ENCODE results near the gene CXCR6.
A peak's percentile ranks its signal among the peaks of the same experiment; 100 is the strongest.

CXCR6 gene

DNA sequence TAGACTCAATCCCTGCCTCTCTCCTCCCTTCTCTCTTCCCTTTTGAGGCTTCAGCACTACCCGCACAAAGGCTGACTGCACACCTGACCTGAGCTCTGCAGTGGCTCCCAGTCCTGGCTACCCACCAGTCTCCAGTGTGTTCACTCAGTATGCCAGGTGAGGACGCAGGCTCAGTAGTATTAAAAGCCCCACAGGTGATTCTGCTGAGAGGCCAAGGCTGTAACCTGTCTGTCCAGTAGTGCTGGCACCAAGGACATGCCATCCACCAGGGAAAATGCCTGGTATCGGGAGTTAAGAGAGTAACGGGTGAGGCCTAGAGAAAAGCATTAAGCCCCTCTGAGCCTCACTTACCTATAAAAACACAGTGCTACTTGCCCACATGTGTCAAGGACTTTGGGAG is 31.4 kb downstream of the CXCR6 start:
- Mint-ChIP-seq H3K36me3 (peaks cover 81% of the 10 kb centered on the region), H3K4me3 (no peak overlapping the region), H3K27ac (no peak overlapping the region), H3K9me3 (no peaks in the 10 kb centered on the region), H3K4me1 (peaks cover 80% of the 10 kb centered on the region), H3K27me3 (no peaks in the 10 kb centered on the region)
- no peak for DNase-seq
- CTCF ChIA-PET, result interaction anchor here (1.3 to 2.4 kb wide), 2 partner anchors 24 to 31 kb away, joined by 3 to 7 read pairs; partner anchors contain the start of gene CXCR6

DNA sequence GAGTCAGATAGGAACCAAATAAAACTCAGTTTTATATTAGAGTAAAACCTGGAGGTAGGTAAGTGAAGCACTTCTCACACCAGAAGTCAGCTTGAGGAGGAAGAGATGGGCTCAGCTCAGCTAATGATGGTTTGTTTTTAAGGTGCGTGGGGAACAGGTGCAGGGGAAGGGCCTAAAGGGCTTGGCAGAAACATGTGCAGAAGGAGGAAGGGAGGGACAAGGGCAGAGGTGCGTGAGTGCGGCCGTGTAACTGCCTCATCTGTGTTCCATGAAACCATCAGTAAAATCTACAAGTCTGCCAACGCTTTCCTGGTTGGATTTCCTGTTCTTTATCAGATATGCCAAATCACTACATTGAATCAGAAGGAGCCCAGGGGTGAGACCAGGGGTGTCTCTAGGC is 32.4 kb downstream of the CXCR6 start:
- H3K27ac Mint-ChIP-seq, result peak overlapping the region; percentile 90
- peaks cover 88% of the 10 kb centered on the region for H3K4me1 Mint-ChIP-seq
- no peak for DNase-seq
- no peak overlapping the region for H3K4me3 Mint-ChIP-seq
- H3K27me3 Mint-ChIP-seq, result no peaks in the 10 kb centered on the region
- H3K36me3 Mint-ChIP-seq, result peaks cover 82% of the 10 kb centered on the region
- CTCF ChIA-PET, result interaction anchor here (1.2 to 2.4 kb wide), 4 partner anchors 13 to 403 kb away, joined by 3 to 8 read pairs (median 6); no protein-coding TSS in a partner anchor
- H3K9me3 Mint-ChIP-seq, result no peaks in the 10 kb centered on the region

DNA sequence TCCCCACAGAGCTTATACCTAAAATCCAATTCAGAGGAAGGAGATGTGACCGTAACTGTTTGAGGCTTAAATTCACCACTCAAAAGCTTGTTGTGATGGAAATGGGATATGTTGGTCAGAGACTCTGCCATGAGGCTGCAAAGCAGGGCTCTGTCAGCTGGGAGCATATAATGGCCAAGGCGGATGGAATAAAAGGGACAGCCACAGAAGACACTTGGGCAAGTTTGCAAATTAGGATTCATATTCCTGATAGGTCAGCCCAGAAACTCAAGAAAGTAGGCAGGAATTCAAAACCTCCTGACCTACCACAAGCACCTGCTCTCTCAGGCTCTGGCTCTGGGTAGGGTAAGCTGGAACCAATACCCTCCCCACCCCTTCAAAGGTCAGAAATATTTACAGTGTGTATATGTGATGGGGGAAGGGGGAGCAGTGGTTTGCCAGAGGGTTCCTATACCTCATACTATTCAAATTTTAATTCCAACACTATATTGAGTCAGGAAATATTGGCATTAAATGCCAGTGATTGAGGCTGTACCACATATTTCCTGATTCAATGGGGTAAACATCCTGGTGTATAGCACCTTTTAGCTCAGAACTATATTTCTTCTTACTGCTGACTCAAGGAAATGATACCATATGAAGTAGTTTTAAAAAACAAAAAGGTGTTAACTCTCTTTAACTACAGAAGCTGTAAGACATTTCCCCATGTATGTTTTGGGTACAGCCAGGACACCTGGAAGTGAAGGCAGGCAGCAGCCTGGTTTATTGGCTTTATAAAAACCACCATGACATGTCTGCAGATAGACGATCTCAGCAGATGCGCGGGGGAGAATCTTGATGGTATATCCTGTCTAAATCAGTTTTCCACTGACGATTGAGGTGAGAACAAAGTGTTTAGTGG is 33.2 kb downstream of the CXCR6 start:
- CTCF ChIA-PET, result interaction anchor here (1.2 to 2.4 kb wide), 4 partner anchors 14 to 402 kb away, joined by 3 to 8 read pairs (median 6); no protein-coding TSS in a partner anchor
- Mint-ChIP-seq H3K27me3 (no peaks in the 10 kb centered on the region), H3K9me3 (no peaks in the 10 kb centered on the region), H3K4me1 (peaks cover 90% of the 10 kb centered on the region), H3K27ac (peak overlapping the region; percentile 90), H3K4me3 (peak overlapping the region; percentile 11), H3K36me3 (peaks cover 82% of the 10 kb centered on the region)
- peak; percentile 47 for DNase-seq

DNA sequence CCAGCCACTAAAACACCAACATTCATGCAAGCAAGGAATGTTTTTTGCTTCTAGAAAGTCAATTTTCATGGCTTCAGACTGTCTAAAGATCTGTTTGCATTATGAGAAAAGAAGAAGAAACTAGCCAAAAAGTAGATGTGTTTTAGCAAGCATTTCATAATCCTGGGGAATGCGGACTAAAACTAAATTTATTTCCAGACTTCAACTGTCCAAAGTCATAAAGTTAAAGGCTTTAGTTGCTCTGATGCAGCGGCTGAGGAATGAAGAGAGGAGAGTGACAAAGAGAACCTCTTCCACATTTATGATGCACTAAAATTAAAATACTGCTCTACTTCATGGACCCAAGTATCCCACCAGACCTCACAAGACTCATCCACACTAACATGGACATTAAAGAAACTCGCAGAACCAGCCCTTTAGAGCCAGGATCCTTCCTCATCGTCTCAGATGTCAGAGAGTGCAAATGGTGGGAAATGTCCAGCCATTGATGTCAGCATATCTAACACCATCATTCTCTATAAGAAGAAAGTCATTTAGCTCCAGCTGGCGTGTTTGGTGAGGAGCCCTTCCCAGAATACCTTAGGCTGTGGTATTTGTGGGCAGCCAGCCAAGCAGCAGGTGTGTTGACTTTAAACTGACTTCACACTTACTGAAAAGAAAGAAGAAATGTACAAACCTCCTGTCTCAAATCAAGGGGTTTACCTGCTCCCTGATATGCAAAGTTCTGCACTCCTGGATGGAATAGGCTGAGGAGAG is 34.9 kb downstream of the CXCR6 start:
- H3K27ac Mint-ChIP-seq, result peak overlapping the region; percentile 93
- no peaks in the 10 kb centered on the region for H3K9me3 Mint-ChIP-seq
- CTCF ChIA-PET, result interaction anchor here (0.8 to 2.1 kb wide), 3 partner anchors 16 to 100 kb away, joined by 3 to 8 read pairs (median 3); no protein-coding TSS in a partner anchor
- peak; percentile 80 for DNase-seq
- no peaks in the 10 kb centered on the region for H3K27me3 Mint-ChIP-seq
- H3K4me3 Mint-ChIP-seq, result peak overlapping the region; percentile 32
- H3K36me3 Mint-ChIP-seq, result peaks cover 82% of the 10 kb centered on the region
- peaks cover 79% of the 10 kb centered on the region for H3K4me1 Mint-ChIP-seq

DNA sequence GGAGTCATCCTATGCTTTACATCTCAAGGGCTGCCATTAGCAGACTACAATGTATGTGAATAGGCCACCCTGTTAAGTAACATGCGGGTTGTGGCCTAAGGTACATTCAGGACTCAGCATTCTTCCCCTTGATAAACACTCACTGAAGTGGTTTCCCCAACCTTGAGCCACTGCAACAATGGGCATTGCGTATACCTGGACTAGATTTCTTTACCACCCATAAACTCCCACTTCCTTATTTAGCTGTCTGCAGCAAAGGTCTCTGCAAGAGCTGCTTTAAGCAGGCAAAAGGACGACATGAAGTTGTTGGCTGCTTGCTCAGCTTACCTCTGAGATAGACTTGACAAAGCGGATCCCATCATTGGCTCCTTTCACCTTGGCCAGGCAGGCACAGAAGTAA is 36.1 kb downstream of the CXCR6 start:
- peaks cover 85% of the 10 kb centered on the region for H3K36me3 Mint-ChIP-seq
- H3K9me3 Mint-ChIP-seq, result no peaks in the 10 kb centered on the region
- no peak for DNase-seq
- peak overlapping the region; percentile 72 for H3K27ac Mint-ChIP-seq
- H3K4me1 Mint-ChIP-seq, result peaks cover 72% of the 10 kb centered on the region
- H3K4me3 Mint-ChIP-seq, result no peak overlapping the region
- no peaks in the 10 kb centered on the region for H3K27me3 Mint-ChIP-seq
- CTCF ChIA-PET, result interaction anchor here (0.9 to 1.8 kb wide), 5 partner anchors 10 to 99 kb away, joined by 3 to 6 read pairs (median 4); partner anchors contain the start of gene CXCR6

DNA sequence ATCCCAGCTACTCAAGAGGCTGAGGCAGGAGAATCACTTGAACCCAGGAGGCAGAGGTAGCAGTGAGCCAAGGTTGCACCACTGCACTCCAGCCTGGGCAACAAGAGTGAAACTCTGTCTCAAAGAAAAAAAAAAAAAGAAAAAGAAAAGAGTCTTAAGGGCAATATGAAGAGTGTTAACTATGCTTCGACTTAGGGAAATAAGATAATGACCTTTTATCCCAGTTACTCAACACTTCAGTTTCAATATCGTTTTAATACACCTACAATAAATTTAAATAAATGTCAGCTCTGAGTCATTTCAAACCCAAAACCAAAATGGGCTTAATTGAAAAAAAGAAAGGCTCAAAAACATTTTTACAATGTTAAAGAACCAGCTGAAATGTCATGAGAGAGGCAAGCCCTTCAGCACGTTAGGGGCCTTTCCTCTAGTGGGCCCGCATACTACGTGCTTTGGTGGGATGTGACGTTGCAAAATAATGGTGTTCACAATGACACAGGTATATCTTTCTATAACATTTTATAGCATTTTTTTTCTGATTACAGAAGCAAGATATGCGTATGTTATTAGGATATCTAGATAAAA is 37.1 kb downstream of the CXCR6 start:
- H3K36me3 Mint-ChIP-seq, result peaks cover 85% of the 10 kb centered on the region
- peaks cover 62% of the 10 kb centered on the region for H3K4me1 Mint-ChIP-seq
- no peaks in the 10 kb centered on the region for H3K9me3 Mint-ChIP-seq
- CTCF ChIA-PET, result interaction anchor here (0.7 to 1.8 kb wide), 8 partner anchors 11 to 100 kb away, joined by 3 to 6 read pairs (median 4); partner anchors contain the start of gene CXCR6
- DNase-seq, result no peak
- no peak overlapping the region for H3K4me3 Mint-ChIP-seq
- no peaks in the 10 kb centered on the region for H3K27me3 Mint-ChIP-seq
- no peak overlapping the region for H3K27ac Mint-ChIP-seq

DNA sequence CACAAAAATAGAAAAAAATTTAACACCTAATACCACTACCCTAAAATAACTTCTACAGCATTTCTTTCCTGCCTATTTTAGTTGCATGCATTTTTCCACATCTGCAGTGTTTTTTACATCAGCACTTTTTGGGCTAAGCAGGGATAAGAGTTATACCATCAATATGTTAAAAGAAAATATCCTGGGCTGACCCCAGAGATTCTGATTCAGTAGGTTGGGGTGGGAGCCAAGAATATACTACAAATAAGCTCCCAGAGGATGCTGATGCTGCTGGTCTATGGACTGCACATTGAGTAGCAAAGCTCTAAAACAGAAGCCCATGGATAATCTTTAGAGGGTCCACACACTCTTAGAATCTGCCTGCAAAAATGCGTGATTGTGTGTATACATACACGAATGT is 37.6 kb downstream of the CXCR6 start:
- no peak for DNase-seq
- Mint-ChIP-seq H3K4me1 (peaks cover 57% of the 10 kb centered on the region), H3K36me3 (peaks cover 81% of the 10 kb centered on the region), H3K27ac (no peak overlapping the region), H3K4me3 (no peak overlapping the region), H3K9me3 (no peaks in the 10 kb centered on the region), H3K27me3 (no peaks in the 10 kb centered on the region)
- CTCF ChIA-PET, result interaction anchor here (0.7 to 1.8 kb wide), 6 partner anchors 12 to 99 kb away, joined by 3 to 6 read pairs (median 5); no protein-coding TSS in a partner anchor

DNA sequence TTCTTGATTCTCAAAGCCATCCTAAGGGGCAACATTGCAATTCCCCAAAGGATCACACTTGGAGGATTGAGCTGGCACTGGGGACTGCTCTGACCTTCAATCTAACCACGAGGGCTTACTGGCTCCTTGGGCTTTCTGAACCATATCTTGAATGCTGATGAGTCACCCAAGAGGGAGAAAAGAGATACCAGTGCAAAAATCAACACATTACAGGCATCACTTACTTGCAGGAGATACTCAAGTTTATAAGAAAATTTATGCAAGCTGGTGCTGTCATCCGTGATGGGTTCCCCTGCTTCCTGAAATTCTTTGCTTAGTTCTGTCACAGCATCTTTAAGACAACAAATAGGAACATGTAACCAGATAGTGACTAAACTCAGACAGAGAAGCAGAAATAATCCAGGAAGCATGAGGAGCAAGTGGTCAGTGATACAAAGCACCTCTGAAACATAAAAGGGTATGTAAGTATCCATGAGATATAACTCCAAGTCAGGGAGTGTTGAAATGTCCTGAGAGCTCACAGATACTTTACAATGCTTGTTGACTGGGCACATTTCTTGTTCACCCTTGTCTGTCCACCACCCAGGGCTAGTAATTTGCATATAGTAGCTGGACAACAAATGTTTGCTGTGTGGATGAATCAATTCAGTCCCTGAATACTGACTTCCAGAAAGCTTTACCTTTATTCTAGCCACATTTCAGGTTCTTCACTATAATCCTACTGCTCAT is 38.2 kb downstream of the CXCR6 start:
- Mint-ChIP-seq H3K36me3 (peaks cover 78% of the 10 kb centered on the region), H3K9me3 (no peaks in the 10 kb centered on the region), H3K27me3 (no peaks in the 10 kb centered on the region), H3K4me1 (peaks cover 53% of the 10 kb centered on the region), H3K4me3 (no peak overlapping the region), H3K27ac (no peak overlapping the region)
- CTCF ChIA-PET, result interaction anchor here (1.6 to 1.7 kb wide), 2 partner anchors 17 to 95 kb away, joined by 3 to 6 read pairs; no protein-coding TSS in a partner anchor
- no peak for DNase-seq

DNA sequence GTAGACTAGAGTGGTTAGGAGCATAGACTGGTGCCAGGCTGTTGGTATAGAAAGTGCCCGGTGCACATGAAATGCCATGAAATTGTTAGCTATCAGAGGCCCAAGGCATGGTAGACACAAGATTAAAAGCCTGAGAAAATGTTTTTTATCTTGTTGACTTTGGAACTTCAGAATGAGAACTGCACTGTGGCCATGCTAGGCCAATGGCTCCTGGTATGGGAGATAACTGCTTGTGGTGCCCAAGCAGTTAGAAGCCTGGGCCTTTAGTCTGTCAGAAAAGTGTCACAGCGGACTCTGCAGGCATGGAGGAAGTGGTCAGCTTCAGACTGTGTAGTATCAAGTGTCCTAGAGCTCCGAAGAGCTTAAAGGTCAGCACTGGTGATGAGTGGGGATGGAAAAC is 40.5 kb downstream of the CXCR6 start:
- Mint-ChIP-seq H3K27ac (no peak overlapping the region), H3K4me1 (peaks cover 41% of the 10 kb centered on the region), H3K27me3 (no peaks in the 10 kb centered on the region), H3K4me3 (no peak overlapping the region), H3K36me3 (peaks cover 75% of the 10 kb centered on the region), H3K9me3 (no peaks in the 10 kb centered on the region)
- CTCF ChIA-PET, result no interaction called here
- no peak for DNase-seq

DNA sequence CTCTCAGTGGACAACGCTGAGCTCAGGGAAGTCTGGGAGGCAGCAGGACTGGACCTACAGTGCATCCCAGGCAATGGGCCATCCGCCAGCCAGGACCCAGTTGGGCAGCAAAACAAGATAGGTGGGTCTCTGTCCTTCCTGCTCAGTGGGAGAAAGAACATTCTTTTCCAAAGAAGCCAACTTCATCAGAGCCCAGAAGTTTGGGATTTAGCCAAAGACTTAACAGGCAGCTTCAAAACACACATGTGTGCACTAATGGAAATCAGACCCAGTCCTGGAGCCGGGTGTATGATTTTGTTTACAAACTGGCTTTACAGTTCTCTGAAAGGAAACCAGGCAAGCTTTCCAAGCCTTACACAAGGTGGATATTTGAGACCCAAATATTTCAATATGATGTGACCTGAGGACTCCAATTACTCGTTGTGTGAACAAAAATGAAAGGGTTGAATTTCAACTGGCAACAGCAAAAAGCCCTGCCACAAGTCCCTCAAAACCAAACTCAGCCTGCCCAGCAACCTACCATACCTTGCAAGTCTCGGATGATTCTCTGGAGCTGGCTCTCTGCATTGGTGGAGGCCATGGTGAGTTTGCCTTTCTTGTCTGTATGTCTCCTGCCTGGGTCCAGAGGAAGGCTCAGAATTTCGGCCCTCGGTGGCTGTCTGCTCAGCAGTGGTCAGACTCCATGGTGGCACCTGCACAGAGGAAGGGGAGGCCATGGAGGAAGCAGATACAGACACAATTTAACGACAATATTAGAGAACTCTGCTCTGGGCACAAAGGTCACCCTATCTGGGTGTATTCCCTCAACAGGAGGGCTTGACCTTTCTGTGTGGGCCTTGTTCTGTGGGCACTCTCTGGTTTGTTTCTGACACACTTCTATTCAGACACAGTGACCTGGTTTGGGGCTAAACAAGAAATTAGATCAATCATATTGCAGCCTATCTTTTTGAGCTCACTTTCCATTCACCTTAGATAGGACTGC is 41.4 kb downstream of the CXCR6 start:
- CTCF ChIA-PET, result no interaction called here
- no peak for DNase-seq
- peaks cover 38% of the 10 kb centered on the region for H3K4me1 Mint-ChIP-seq

DNA sequence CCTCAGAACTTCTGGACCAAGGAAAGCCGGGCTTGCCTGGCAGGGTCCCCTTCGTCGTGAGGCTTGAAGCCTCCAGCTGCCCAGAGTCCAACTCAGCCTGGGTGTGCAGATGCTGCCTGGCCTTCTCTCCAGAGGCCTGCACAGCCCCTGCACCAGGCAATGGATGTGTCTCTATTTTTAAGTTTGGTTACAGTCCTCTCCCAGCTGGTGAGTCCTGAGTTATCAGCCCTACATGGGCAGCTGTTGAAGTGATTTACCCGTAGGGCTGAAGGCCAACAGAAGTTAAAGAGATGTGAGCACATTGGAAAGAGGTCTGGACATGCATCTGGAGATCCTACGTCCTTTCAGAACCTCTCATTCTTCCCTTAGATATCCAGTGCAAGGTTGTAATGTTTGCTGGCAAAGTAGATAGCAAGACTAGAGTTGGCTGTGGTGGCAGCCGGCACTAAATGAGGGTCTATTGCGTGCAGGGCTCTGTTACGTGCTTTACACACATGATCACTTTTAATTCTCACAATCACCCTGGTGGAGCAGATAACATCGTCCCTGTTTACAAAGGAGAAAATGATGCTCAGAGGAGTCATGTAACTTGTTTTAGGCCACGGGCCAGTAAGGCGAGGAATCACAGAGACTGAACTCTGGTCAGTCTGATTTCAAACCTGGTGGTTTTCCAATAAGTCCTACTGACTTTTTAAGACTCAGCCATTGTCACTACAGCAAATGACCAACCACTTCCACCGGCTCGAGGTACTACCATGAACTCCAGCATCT is 42.5 kb downstream of the CXCR6 start:
- no peak for DNase-seq
- CTCF ChIA-PET, result no interaction called here
- H3K27ac Mint-ChIP-seq, result no peak overlapping the region
- H3K36me3 Mint-ChIP-seq, result peaks cover 72% of the 10 kb centered on the region
- no peaks in the 10 kb centered on the region for H3K9me3 Mint-ChIP-seq
- no peak overlapping the region for H3K4me3 Mint-ChIP-seq
- H3K27me3 Mint-ChIP-seq, result no peaks in the 10 kb centered on the region
- H3K4me1 Mint-ChIP-seq, result peaks cover 34% of the 10 kb centered on the region

More for the DNA sequence above, 41.4 kb downstream of the CXCR6 start:
- Mint-ChIP-seq H3K4me3 (no peak overlapping the region), H3K27ac (no peak overlapping the region), H3K36me3 (peaks cover 72% of the 10 kb centered on the region), H3K9me3 (no peaks in the 10 kb centered on the region), H3K27me3 (no peaks in the 10 kb centered on the region)

All from activated naive CD4-positive, alpha-beta T cell treated with anti-CD3 and anti-CD28 coated beads, Interleukin-2, amount 10 ng/mL, durations not matched to agents 7 days and 5 days (primary cell).